ENCODE measurements around the gene SECISBP2. TPM values are rescaled to one million over a fixed set of nuclear protein-coding genes. Genes with fewer than 3 reads are reported as not detected.
"Not testable (repeated sequence)": the region's sequence is repeated elsewhere in the genome, so short reads cannot be mapped to it uniquely, and the experiment has no call there.

The SECISBP2 gene
- total RNA-seq, 2 donors from 2014 or later: 17.1 to 22.7 TPM

GRCh38 chr9:89342213-89342612 is 23.9 kb downstream of the SECISBP2 start:
- no peak for DNase-seq
- intact Hi-C loops (cut with DNase I): no loop called here
- ATAC-seq: no peak

- no peak for ATAC-seq
- intact Hi-C loops (cut with DNase I): no loop called here
- DNase-seq: no peak
Observed at GRCh38 chr9:89342948-89343347, 24.6 kb downstream of the SECISBP2 start.

GRCh38 chr9:89343812-89344211 is 25.5 kb downstream of the SECISBP2 start:
- not testable (repeated sequence) for ATAC-seq

GRCh38 chr9:89345476-89345875 is 27.2 kb downstream of the SECISBP2 start:
- intact Hi-C loops (cut with DNase I): no loop called here
- ATAC-seq (no peak), DNase-seq (no peak)

More at GRCh38 chr9:89343812-89344211, 25.5 kb downstream of the SECISBP2 start:
- intact Hi-C loops (cut with DNase I); DNase-seq: not testable (repeated sequence)

- ATAC-seq (no peak), DNase-seq (no peak)
- intact Hi-C loops (cut with DNase I): no loop called here
Observed at GRCh38 chr9:89346696-89347095, 28.4 kb downstream of the SECISBP2 start.

GRCh38 chr9:89347651-89348050 is 29.4 kb downstream of the SECISBP2 start:
- intact Hi-C loops (cut with DNase I): no loop called here
- DNase-seq: no peak
- no peak for ATAC-seq

- ATAC-seq: no peak
- intact Hi-C loops (cut with DNase I): no loop called here
Observed at GRCh38 chr9:89349607-89350006, 31.3 kb downstream of the SECISBP2 start.

DNA sequence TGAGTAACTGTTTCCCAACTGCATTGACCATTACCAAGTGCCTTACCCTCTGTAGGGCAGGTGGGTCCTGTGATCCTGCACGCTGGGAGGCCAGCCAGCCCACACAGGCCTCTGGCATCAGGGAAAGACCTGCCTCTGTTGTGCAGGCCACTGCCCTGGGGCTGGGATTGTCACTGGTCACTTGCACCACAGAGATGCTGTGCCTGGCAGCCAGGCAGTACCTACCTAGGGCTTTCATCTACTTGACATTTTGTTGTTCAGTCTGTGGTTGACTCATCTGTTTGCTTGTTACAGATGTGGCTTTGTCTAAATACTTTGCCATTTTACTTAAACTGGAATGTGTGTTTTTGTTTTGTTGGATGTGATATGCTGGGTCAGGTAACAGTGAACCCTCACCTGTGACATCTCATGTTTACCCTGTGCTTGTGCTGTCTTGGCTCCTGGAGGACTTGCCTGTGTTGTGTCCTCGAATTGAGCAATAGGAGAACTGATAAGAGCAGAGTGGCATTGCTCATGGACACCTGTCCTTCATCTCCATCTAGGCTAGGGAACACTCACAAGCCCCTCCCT is 32.8 kb downstream of the SECISBP2 start:
- DNase-seq: no peak
- intact Hi-C loops (cut with DNase I): no loop called here
- peak in 1 of 2 donors; percentile 41 for ATAC-seq

More at GRCh38 chr9:89349607-89350006, 31.3 kb downstream of the SECISBP2 start:
- no peak for DNase-seq

DNA sequence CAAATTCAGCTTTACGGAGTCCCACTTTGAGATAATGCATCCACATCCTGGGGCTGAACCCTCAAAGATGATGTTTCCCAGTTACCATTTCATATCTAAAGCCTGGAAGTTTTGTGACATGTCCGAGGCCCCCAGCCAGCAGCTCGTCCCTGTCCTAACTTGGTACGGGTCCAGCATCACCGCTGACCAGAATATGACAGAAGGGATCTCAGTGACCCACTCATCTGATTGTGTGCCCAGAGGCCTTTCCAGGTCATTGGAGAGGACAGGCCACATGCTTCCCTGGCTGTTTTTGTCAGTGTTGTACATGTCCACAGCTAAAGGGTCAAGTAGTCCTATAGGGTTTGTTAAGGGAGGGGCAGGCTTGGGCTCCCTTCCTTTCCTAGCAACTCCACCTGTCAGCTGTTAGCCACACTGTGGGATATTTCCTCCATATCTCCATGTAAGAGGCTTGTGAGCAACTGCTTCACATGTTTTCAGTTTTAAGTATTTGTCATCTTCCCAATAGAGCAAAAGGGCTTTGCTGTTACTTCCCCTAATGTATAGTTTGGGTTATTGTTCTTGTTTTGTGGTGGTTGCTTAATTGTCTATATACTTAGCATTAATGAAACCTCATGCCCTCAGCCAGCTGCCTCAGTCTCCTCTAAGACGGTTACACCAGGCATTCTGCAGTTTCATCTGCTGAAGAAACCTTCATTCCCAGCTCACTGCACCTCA is 33.4 kb downstream of the SECISBP2 start:
- DNase-seq (no peak), ATAC-seq (peak; percentile 30 to 45)
- intact Hi-C loops (cut with DNase I): no loop called here

DNA sequence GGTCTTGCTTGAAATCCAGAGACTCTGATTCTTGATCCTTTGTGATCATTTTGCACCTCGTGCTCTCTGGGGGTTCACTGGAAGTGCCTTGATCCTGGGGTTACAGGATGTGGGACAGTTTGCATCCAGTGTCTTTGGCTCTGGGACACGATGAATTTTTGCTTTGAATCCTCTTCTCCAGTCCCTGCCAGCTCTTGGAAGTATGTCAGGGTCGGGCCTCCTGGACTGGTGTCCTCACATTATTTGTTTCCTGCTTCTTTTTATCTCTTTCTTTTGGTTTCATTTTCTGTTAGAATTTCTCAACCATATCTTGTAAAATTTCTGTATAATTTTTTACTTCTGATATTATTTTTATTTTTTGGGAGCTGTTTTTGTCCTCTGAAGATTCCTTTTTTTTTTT is 34.2 kb downstream of the SECISBP2 start:
- no peak for ATAC-seq
- intact Hi-C loops (cut with DNase I): no loop called here

DNA sequence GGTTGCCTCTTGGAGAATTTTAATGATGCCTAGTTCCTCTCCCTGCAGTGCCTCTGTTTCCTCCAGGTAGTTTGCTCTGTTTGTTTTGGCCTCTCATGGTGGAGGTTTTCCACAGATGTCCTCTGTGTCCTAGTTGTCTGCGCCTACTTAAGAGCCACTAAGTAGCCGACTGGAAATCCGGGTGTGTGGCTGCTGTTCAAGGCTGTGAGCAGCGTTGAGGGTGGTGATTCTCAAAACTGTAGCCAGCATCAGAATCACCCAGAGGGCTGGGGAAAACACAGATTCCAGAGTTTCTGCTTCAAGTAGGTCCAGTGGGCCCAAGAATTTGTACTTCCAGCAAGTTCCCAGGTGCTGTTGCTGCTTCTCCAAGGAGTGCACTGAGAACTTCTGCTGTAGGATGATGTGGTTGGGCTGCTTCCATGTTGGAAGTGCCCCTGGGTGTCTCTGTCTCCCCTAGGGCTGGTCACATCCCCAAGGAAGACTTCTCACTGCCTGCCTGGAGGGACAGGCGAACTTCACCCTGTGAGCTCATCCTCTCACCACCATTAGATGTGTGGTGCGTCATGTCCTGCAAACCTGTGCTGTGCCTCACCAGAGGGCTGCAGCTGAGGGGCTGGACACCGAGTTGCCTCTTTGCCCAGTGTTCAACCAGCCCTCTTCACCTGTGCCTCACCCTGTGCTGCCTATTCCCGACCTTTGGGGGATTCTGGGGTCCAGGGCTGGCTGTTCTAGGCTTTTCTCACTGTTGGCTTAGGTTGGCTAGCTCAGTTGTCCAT is 34.8 kb downstream of the SECISBP2 start:
- intact Hi-C loops (cut with DNase I): no loop called here
- ATAC-seq: no peak
- no peak for DNase-seq

More for the DNA sequence above, 34.2 kb downstream of the SECISBP2 start:
- no peak for DNase-seq

DNA sequence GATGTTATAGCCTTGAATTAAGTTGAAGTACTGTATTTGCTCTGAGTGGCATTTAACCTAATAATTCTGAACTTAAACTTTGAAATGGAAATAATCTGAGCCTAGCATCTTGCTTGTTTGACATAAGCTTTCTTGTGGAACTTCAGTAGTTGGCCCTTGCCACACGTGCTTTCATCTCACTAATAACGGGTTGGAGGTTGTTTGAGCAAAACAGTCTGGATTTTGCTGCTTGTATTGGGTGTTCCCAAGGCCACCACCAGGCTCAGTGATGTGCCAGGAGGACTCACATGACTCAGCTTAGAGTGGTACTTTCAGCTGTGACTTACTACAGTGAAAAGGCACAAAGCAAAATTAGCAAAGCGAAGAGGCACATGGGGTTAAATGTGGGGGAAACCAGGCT is 35.7 kb downstream of the SECISBP2 start:
- DNase-seq (no peak), ATAC-seq (no peak)

DNA sequence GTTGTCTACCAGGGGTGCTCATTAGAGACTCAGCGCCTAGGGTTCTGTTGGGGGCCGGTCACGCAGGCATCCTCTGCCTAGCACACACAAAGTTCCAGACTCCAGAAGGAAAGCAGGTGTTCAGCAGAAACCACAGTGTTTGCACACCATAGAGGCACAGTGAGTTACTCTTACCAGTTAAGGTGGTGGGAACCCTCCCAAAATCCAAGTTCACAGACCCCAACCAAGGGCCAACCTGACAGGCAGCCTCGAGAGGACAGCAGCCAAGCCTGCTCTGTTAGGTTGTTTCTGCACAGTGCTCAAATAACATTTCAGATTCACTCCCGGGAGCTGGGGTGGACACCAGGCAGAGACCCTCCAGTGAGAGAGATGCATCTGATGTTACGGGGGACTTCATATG is 36.2 kb downstream of the SECISBP2 start:
- ATAC-seq (no peak), DNase-seq (no peak)
- intact Hi-C loops (cut with DNase I): no loop called here

More for the DNA sequence above, 35.7 kb downstream of the SECISBP2 start:
- intact Hi-C loops (cut with DNase I): no loop called here

DNA sequence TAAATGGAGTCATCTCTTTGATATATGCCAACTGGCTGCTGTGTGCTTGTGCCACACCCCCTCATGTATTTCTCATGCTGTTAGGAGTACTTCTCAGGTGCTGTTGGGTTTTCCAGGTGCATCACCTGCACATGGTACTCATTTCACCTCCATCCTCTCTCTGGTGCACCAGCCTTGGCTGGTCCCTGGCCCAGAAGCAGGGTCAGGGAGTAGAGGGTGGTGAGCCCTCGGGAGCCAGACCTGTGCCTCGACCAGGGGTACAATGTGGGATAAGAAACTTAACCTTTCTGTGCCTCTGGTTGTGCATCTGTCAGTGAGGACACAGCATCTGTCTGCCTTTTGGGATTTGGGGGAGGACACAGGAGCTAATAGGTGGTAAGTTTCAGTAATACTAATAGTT is 38.5 kb downstream of the SECISBP2 start:
- intact Hi-C loops (cut with DNase I): no loop called here
- DNase-seq (no peak), ATAC-seq (no peak)

DNA sequence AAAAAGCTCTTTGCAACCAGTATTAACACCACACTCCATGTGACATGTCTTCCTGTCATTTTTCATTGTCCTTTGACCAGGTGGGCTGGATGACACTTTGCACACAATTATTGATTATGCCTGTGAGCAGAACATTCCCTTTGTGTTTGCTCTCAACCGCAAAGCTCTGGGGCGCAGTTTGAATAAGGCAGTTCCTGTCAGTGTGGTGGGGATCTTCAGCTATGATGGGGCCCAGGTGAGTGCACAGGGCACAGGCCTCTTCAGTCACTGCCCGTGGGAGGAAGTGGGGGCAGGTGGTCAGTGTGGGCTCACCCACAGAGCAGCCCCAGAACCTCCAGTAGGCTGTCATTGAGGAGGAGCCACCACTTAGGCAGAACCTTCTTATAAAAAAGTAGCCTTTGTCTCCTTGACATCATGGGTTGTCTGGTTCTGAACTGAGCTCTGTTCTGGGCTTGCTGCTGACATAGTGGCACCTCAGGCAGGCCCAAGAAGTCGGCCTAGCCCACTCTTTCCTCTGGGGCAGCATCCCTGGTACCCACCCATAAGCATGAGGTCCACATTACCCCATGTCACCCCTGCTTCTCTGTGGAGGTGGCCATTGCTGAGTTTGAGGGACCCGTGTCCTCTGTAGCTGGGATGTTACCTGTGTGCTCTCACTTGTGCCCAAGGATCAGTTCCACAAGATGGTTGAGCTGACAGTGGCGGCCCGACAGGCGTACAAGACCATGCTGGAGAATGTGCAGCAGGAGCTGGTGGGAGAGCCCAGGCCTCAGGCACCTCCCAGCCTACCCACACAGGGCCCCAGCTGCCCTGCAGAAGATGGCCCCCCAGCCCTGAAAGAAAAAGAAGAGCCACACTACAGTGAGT is 39.3 kb downstream of the SECISBP2 start:
- intact Hi-C loops (cut with DNase I): no loop called here
- ATAC-seq (no peak), DNase-seq (no peak)

DNA sequence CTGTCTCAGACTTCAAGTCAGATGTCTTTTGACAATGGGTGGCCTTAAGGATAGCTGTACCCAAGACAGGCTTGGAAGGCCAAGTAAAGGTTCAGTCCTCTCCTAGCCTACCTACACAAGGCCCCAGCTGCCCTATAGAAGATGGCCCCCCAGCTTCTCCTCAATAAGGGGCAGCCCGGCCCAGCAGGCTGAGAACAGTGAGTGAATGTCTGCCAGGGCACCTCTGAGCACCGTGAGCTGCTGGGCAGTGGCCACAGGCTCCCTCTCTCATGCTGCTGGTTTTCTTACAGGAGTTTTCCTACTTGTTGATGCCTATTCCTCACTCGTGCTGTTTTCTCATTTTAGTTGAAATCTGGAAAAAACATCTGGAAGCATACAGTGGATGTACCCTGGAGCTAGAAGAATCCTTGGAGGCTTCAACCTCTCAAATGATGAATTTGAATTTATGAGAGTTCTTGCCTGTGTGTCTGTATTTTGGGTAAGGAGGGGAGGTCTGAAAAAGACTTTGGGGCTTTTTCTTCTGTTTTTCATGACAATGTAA is 40.1 kb downstream of the SECISBP2 start:
- ATAC-seq: no peak
- intact Hi-C loops (cut with DNase I): no loop called here
- DNase-seq: no peak

DNA sequence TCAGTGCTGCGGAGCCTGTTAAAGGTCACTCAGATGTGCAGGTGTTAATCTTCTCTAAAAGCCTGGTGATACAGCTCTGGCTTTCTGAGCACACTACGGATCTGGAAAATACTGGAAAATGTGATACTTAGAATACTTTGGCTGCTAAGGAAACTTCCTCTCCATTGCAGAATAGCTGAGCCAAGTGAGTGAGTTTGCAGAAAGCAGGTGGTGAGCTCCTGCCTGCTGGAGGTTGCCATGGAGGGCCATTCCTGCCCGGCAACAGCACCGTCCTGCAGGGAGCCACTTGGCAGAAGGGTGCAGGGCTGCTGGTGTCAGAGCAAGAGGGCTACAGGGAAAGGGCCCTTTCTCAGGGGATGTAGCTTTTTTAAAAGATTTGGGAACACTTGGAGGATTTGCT is 40.7 kb downstream of the SECISBP2 start:
- intact Hi-C loops (cut with DNase I): no loop called here
- DNase-seq: peak; percentile 14
- peak; percentile 19 to 42 for ATAC-seq

GRCh38 chr9:89359751-89360261 is 41.5 kb downstream of the SECISBP2 start:
- intact Hi-C loops (cut with DNase I): no loop called here
- DNase-seq (peak; percentile 22), ATAC-seq (peak in 1 of 2 donors; percentile 23)

- DNase-seq (peak; percentile 11), ATAC-seq (no peak)
- intact Hi-C loops (cut with DNase I): no loop called here
Observed at GRCh38 chr9:89360465-89360864, 42.2 kb downstream of the SECISBP2 start.

Measured in left cardiac atrium (tissue), 4 donors.